GM06990 (cell line): ENCODE data around the gene SRPRA.
"Not testable (repeated sequence)": the region's sequence is repeated elsewhere in the genome, so short reads cannot be mapped to it uniquely, and the experiment has no call there.

ENCODE experiments used
- DNase-seq: peaks from one replicate; pipeline ENCODE4 v3.0.0-alpha.2; 2011; ENCODE audit not compliant: insufficient read length; ENCODE audit errors: extremely low read depth
- H3K27me3 ChIP-seq: replicated peaks from 2 replicates; pipeline ENCODE4 v1.6.0; 2011; ENCODE audit warnings: low read length; ENCODE audit not compliant: control insufficient read depth, insufficient read depth
- H3K36me3 ChIP-seq: 2 replicates; pipeline ENCODE4 v1.5.1; 2011; ENCODE audit warnings: low read length; ENCODE audit not compliant: control insufficient read depth, insufficient read depth
- H3K4me3 ChIP-seq: replicated peaks from 2 replicates; pipeline ENCODE4 v1.5.1; 2011; ENCODE audit warnings: low read depth, mild to moderate bottlenecking, control low read depth, low read length
- TF ChIP-seq, protein P1 (sequence below): IDR thresholded peaks from 2 replicates; pipeline ENCODE4 v1.5.1; 2011; ENCODE audit warnings: low read length, control low read depth, mild to moderate bottlenecking, inconsistent platforms; ENCODE audit not compliant: insufficient read depth, poor library complexity, severe bottlenecking

Gene SRPRA

DNA sequence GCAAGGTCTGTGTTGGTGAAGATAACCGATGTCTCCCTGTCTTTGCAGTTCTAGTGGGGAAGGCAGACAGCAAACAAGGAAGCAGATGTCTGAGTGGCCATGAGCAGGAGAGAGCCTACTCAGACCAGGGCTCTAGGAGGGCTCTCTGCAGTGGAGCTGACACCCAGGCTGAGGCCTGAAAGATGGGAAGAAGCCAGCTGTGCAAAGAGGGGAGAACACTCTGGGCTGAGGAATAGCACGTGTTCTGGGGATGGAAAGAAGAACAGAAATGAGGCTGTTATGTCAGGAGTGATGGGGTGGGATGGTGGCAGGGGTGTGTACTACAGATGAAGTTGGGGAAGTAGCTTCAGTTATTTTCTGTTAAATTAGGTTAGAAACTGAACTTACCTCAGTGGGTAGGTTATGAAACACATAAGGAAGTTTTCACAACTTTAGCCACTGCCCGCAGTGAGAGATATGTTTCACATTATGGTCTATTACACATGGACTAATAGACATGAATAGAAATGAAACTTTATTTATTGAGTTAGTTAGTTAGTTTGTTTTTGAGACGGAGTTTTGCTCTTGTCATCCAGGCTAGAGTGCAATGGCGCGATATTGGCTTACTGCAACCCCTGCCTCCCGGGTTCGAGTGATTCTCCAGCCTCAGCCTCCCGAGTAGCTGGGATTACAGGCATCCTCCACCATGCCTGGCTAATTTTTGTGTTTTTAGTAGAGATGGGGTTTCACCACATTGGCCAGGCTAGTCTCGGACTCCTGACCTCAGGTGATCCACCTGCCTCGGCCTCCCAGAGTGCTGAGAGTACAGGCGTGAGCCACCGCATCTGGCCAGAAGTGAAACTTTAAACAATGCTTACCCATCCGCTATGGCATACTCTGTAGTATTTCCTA is 43.0 kb upstream of the SRPRA start:
- H3K4me3 ChIP-seq = no peak overlapping the region
- no peaks in the 10 kb centered on the region for H3K27me3 ChIP-seq
- TF ChIP-seq, protein P1, sequence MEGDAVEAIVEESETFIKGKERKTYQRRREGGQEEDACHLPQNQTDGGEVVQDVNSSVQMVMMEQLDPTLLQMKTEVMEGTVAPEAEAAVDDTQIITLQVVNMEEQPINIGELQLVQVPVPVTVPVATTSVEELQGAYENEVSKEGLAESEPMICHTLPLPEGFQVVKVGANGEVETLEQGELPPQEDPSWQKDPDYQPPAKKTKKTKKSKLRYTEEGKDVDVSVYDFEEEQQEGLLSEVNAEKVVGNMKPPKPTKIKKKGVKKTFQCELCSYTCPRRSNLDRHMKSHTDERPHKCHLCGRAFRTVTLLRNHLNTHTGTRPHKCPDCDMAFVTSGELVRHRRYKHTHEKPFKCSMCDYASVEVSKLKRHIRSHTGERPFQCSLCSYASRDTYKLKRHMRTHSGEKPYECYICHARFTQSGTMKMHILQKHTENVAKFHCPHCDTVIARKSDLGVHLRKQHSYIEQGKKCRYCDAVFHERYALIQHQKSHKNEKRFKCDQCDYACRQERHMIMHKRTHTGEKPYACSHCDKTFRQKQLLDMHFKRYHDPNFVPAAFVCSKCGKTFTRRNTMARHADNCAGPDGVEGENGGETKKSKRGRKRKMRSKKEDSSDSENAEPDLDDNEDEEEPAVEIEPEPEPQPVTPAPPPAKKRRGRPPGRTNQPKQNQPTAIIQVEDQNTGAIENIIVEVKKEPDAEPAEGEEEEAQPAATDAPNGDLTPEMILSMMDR = no peak
- peak; percentile 66 for DNase-seq
- H3K36me3 ChIP-seq = peaks cover 2% of the 10 kb centered on the region; the same call in 1 of the 2 replicates

DNA sequence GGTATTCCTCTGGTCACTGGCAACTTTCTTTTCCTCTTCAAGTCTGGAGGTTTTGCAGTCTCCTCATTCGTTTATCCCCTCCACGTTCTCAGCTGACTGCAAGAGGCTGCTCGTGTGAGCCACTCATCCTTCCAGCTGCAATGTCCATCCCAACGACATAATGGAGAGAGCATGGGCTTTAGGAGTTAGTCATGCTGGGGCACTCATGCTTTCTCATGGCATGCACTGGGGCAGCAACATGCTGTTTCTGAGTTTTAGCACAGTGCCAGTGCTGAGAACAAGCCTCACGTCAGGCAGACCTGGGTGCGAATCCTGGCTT is 42.3 kb upstream of the SRPRA start:
- Histone ChIP-seq H3K4me3 (no peak overlapping the region), H3K36me3 (peaks cover 3% of the 10 kb centered on the region; the same call in 1 of the 2 replicates), H3K27me3 (no peaks in the 10 kb centered on the region)
- TF ChIP-seq, protein P1 = no peak
- DNase-seq = no peak

DNA sequence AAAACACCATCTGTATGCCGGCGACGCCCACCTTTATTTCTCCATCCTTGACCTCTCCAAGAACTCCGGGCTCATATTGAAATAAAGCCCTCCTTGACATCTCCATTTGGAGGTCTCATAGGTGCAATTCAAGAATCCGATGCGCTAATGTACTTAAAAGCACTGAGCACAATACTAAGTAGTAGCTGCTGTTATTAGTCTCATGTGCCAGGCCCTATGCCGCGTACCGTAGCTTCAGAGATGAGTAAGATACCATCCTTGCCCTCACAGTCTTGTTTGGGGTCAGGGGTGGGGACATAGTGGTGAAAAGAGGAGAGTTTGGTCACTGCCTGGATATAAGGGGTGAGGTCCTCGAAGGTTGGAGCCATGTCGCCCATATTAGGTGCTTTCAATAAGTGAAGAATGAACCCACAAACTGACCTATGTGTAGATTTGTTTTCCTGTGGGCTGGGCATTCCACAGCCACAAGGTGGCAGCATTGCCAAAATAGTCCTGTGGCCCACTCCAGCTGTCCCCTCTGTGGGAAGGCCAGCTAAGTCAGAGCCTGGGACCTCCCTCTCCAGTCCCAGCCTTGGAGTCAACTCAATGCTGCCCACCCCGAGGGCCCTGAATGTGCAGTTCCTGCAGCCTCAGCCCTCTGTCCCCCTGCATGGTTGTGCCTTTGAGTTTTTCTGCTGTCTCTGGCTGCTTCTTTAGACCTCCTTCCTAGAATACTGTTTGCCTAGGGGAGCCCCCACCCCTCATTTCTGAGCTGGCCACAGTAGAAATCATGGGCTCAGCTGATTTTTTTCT is 41.7 kb upstream of the SRPRA start:
- Histone ChIP-seq H3K36me3 (peaks cover 3% of the 10 kb centered on the region; the same call in 1 of the 2 replicates), H3K27me3 (no peaks in the 10 kb centered on the region), H3K4me3 (no peak overlapping the region)
- DNase-seq = no peak
- TF ChIP-seq, protein P1 = peak; percentile 86

DNA sequence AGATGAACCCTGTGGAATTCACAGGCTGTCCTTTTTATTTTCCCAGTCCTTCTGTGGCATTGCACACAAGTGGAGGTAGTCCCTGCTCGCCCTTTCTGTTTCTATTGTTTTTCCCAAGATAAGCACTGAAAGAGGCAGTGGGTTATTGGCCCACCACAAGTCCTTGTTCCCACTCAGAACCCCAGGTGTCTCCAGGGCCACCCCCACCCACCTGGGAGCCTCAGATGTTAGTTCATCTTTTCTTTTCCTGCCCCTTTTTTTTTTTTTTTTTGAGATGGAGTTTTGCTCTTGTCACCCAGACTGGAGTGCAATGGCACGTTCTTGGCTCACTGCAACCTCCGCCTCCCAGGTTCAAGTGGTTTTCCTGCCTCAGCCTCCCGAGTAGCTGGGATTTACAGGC is 40.1 kb upstream of the SRPRA start:
- not testable (repeated sequence) for H3K36me3 ChIP-seq, H3K27me3 ChIP-seq, H3K4me3 ChIP-seq, DNase-seq

DNA sequence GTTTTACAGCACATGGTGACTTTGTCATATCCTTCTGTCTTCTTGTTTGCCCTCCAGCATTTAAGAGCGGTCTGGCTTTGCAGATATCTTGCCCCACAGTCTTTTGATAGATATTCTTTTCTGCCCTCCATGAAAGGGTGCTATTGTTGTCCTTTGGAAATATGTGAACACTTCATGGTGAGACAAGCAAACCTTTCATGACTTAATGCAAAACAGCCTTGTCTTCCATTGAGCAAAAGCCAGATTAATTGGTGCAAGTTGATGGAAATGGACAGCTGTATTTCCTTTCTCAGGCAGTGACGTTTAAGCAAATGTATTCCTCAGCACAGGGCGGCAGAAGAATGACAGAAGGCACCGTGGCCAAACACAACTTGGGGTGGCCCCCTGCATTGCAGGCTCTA is 39.6 kb upstream of the SRPRA start:
- Histone ChIP-seq H3K27me3 (no peaks in the 10 kb centered on the region), H3K36me3 (peaks cover 3% of the 10 kb centered on the region; the same call in 1 of the 2 replicates), H3K4me3 (no peak overlapping the region)
- no peak for DNase-seq
- TF ChIP-seq, protein P1 = no peak

DNA sequence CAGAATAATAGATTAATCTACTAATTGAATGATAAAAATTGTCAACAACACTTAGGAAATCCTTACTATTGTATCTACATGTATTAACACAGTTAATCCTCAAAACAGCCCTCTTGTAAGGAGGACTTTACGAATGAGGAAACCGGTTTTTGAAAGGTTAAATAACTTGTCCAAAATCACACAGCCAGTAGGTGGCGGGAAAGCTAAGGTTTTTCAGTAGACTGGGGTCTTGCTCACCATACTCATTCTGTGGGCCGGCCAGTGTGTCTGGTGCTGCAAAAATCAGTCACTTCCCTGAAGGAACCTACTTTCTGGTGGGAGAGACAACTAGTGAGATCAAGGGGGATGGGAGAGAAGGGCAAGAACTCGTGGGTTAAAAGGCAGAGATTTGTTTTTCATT is 39.0 kb upstream of the SRPRA start:
- H3K4me3 ChIP-seq = no peak overlapping the region
- no peaks in the 10 kb centered on the region for H3K27me3 ChIP-seq
- peaks cover 3% of the 10 kb centered on the region; the same call in 1 of the 2 replicates for H3K36me3 ChIP-seq
- DNase-seq = no peak
- TF ChIP-seq, protein P1 = peak; percentile 42
